GM18505 (cell line): ENCODE measurements around the gene SLC11A2.
"Not testable (repeated sequence)": the region's sequence is repeated elsewhere in the genome, so short reads cannot be mapped to it uniquely, and the experiment has no call there.

Experiments
- ATAC-seq: cut with Tn5 transposase; IDR thresholded peaks from one replicate; pipeline ENCODE4 v1.9.1; 2021; ENCODE audit not compliant: unreplicated experiment
- POLR2A ChIP-seq: IDR thresholded peaks from 4 replicates; pipeline ENCODE4 v1.6.1; 2011; ENCODE audit warnings: borderline replicate concordance; ENCODE audit not compliant: insufficient read depth, insufficient read length; ENCODE audit errors: extremely low read depth

SLC11A2 gene

GRCh38 chr12:50934371-50934851 lies 91.8 kb downstream of the SLC11A2 start:
- no peak for ATAC-seq
- TF ChIP-seq POLR2A = no peak

GRCh38 chr12:50933459-50934124 lies 92.6 kb downstream of the SLC11A2 start:
- ATAC-seq = no peak
- no peak for TF ChIP-seq POLR2A

GRCh38 chr12:50932787-50933280 lies 93.3 kb downstream of the SLC11A2 start:
- TF ChIP-seq POLR2A = no peak
- no peak for ATAC-seq

GRCh38 chr12:50930477-50930876 lies 95.7 kb downstream of the SLC11A2 start:
- not testable (repeated sequence) for ATAC-seq

GRCh38 chr12:50929831-50930230 lies 96.4 kb downstream of the SLC11A2 start:
- no peak for TF ChIP-seq POLR2A
- ATAC-seq = no peak
